Nephron progenitor cell (in vitro differentiated cells): Measurements from ENCODE around the gene SOD3.

Source experiments
- DNase-seq: peaks from one replicate; pipeline ENCODE4 v3.0.0; 2021
- H3K27ac Mint-ChIP-seq: 2 replicates; pipeline ENCODE4 v1.8.0; 2021; ENCODE audit warnings: mild to moderate bottlenecking, moderate library complexity, mixed read lengths
- H3K27me3 Mint-ChIP-seq: 2 replicates; pipeline ENCODE4 v1.8.0; 2021; ENCODE audit warnings: mild to moderate bottlenecking, low read depth, mixed read lengths; ENCODE audit not compliant: poor library complexity
- H3K36me3 Mint-ChIP-seq: 2 replicates; pipeline ENCODE4 v1.8.0; 2021; ENCODE audit warnings: low read depth, mixed read lengths
- H3K4me1 Mint-ChIP-seq: 2 replicates; pipeline ENCODE4 v1.8.0; 2021; ENCODE audit warnings: mixed read lengths
- H3K4me3 Mint-ChIP-seq: 2 replicates; pipeline ENCODE4 v1.8.0; 2021; ENCODE audit warnings: mild to moderate bottlenecking, moderate library complexity, mixed read lengths
- H3K9me3 Mint-ChIP-seq: 2 replicates; pipeline ENCODE4 v1.8.0; 2021; ENCODE audit warnings: mild to moderate bottlenecking, moderate library complexity, mixed read lengths
- TF ChIP-seq, protein P1 (sequence below): fragments of 200-600 bp; sonication (generic); IDR thresholded peaks from 2 replicates; pipeline ENCODE4 v1.5.0; 2021; ENCODE audit warnings: antibody characterized with exemption

Gene SOD3

DNA sequence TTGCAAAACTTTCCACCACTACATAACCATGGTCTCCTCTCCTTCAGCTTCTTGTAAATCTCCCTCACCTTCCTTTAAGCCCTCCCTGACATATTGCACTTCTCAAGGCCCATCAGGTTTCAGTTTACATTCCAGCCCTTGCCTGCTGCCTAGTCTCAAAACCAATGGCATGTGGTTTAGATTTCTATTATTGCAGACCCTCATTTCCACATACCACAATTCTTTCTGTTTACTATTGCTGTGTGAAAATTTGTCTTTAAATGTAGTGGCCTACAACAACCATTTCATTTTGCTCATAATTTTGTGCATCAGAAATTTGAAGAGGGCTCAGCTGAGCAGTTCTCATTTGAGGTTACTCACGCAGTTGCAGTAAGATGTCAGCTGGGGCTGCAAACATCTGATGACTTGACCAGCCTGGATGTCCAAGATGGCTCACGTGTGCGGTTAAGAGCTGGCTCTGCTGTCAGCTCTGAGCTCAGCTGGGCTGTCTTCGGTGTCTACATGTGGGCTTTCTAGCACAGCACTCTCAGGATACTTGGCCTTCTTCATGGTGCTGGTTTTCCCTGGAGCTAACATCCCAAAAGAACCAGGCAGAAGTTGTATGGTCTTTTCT is 29.9 kb upstream of the SOD3 start:
- H3K27me3 Mint-ChIP-seq: peaks cover 7% of the 10 kb centered on the region
- TF ChIP-seq, protein P1, sequence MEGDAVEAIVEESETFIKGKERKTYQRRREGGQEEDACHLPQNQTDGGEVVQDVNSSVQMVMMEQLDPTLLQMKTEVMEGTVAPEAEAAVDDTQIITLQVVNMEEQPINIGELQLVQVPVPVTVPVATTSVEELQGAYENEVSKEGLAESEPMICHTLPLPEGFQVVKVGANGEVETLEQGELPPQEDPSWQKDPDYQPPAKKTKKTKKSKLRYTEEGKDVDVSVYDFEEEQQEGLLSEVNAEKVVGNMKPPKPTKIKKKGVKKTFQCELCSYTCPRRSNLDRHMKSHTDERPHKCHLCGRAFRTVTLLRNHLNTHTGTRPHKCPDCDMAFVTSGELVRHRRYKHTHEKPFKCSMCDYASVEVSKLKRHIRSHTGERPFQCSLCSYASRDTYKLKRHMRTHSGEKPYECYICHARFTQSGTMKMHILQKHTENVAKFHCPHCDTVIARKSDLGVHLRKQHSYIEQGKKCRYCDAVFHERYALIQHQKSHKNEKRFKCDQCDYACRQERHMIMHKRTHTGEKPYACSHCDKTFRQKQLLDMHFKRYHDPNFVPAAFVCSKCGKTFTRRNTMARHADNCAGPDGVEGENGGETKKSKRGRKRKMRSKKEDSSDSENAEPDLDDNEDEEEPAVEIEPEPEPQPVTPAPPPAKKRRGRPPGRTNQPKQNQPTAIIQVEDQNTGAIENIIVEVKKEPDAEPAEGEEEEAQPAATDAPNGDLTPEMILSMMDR: no peak
- peak overlapping the region; percentile 36 for H3K27ac Mint-ChIP-seq
- peaks cover 4% of the 10 kb centered on the region for H3K9me3 Mint-ChIP-seq
- H3K4me1 Mint-ChIP-seq: peaks cover 22% of the 10 kb centered on the region
- no peak for DNase-seq
- peak overlapping the region; percentile 4 for H3K4me3 Mint-ChIP-seq
- no peaks in the 10 kb centered on the region for H3K36me3 Mint-ChIP-seq

DNA sequence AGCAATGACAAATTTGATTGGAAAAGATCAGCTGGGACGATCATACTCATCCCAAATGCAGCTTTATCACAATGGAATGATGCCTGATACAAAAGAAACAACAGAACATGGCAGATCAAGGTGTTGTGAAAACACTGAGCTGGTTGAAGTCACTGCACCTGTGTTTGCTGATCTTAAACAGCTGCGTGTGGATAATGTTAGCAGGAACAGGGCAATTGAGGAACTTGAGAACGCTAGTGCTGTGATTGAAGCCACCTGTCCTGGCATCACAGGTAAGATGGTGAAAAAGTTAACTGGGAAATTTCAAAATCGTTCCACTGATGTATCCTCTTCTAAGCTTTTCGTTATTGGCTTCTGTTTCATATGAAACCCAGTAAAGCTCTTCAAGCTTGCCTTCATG is 27.4 kb upstream of the SOD3 start:
- no peak for DNase-seq
- Mint-ChIP-seq H3K36me3 (no peaks in the 10 kb centered on the region), H3K9me3 (peaks cover 4% of the 10 kb centered on the region), H3K27me3 (peaks cover 13% of the 10 kb centered on the region), H3K27ac (no peak overlapping the region), H3K4me3 (no peak overlapping the region), H3K4me1 (peaks cover 22% of the 10 kb centered on the region)
- TF ChIP-seq, protein P1: no peak

DNA sequence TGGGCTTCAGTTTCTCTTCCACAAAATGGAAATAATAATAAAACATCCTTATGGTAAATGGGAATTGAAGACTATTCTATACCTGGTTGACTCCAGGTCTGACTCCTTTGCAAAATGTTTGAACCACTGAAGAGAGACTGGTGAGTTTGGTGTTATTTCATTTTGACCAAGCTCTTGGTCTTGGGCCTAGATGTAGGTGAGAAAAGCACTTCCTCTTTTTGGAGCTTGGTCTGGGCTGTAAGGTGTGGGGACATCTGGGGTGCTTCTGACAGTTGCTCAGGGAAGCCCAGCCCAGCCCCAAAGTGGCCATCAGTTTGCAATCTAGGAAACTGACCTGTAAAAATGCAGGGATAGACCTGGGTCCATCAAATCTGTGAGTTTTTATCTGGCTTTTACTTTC is 26.8 kb upstream of the SOD3 start:
- Mint-ChIP-seq H3K9me3 (peaks cover 4% of the 10 kb centered on the region), H3K4me1 (peaks cover 22% of the 10 kb centered on the region), H3K36me3 (no peaks in the 10 kb centered on the region), H3K4me3 (no peak overlapping the region), H3K27me3 (peaks cover 13% of the 10 kb centered on the region), H3K27ac (no peak overlapping the region)
- no peak for DNase-seq
- TF ChIP-seq, protein P1: no peak

DNA sequence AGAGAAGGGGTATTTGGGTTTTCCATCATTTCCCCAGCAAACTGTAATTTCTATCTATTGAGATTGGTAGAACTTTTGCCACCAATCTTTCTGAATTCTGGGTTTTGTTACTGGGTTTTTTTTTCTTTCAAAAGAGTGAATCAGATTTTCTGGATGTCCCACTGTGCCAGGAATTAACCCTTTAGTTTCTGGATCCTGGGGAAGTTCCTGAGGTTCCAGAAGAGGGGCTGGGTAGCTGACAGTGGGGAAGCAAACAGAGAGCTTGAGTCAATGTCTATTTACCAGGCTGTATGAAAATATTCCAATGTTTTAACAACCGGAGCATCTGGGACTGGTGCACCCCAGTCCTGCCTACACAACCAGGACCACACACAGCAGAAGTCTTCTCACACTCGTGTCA is 25.8 kb upstream of the SOD3 start:
- peaks cover 4% of the 10 kb centered on the region for H3K9me3 Mint-ChIP-seq
- peaks cover 12% of the 10 kb centered on the region for H3K4me1 Mint-ChIP-seq
- peaks cover 13% of the 10 kb centered on the region for H3K27me3 Mint-ChIP-seq
- H3K4me3 Mint-ChIP-seq: no peak overlapping the region
- DNase-seq: no peak
- H3K27ac Mint-ChIP-seq: no peak overlapping the region
- H3K36me3 Mint-ChIP-seq: no peaks in the 10 kb centered on the region
- TF ChIP-seq, protein P1: no peak

DNA sequence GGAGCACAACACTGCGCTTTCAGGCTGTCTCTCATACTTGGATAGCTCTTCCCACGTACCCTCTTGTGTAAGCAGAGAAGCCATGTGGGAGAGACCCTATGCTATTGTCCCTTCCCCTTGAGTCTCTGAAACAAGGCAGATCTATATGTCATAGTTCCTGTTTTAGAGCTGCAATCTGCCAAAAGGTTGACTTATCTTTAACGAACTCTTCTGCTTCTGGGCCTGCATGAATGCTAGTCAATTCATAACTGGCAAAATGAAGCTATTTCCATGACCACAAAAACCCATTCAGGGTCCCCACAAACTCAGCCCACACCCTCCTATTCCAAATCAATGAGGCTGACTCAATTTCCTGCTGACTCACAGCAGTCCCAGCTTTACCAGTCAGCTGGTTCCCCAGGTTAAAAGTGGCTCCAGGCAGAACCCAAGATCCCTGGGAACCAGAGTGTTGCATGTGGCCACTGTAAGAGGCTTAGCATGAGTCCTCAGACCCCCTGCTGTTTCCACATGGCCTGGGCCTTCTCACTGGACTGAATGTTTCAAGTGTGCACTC is 25.3 kb upstream of the SOD3 start:
- Mint-ChIP-seq H3K9me3 (peaks cover 4% of the 10 kb centered on the region), H3K27ac (no peak overlapping the region), H3K4me1 (peaks cover 9% of the 10 kb centered on the region), H3K4me3 (no peak overlapping the region), H3K27me3 (peaks cover 13% of the 10 kb centered on the region), H3K36me3 (no peaks in the 10 kb centered on the region)
- TF ChIP-seq, protein P1: no peak
- no peak for DNase-seq

DNA sequence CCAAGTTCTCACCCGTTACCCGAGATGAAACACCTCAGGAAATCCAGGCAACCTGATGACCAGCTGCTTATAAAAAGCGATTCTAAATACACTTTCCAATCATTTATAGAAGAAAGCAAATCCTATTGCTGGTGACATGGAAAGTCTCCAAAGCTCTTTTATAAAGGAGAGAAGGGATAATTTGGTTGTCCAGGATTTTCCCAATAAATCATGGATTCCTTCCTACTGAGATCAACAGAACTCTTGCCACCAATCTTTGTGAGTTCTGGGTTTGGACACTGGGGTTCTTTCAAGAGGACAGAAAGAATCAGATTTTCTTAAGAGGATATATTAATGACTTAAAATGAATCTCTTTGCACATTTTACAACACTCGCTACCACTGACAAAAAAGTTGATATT is 24.7 kb upstream of the SOD3 start:
- Mint-ChIP-seq H3K9me3 (peaks cover 4% of the 10 kb centered on the region), H3K4me3 (no peak overlapping the region), H3K4me1 (peaks cover 4% of the 10 kb centered on the region), H3K27ac (no peak overlapping the region), H3K27me3 (peaks cover 11% of the 10 kb centered on the region), H3K36me3 (no peaks in the 10 kb centered on the region)
- DNase-seq: no peak
- TF ChIP-seq, protein P1: no peak
